ENCODE data around the gene KATNAL1.

Gene KATNAL1

DNA sequence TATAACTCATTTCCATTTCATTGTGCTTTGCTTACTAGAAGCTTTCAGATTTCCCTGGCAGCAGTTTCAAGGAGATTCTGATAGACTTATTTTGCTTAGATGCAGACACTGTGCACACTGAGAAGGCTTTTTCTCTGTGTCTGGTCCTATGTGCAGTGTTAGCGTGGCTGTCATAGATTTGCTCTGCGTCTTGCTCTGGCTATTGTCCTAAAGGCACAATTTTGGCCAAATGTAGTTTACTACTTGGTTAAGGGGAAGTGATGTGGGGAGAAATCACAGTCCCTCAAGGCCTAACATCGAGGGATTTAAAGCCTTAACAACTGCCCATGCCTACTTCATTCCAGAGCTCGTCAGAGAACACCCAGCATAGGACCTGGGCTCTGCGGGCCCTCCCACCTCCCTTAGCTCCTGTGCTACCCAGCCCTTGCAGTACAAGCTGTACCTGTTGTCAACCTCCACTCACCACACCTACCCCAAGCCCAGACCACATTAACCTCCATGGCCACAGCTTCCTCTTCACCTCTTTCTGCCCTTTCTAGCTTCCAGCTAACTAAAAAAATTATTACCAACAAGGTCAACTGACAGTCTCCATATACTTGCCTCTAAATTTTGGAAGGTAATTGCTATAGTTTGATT, 38.9 kb upstream of the KATNAL1 start:
- TF ChIP-seq POU2F2 (IDR thresholded peaks at IDR 0.05; ENCODE audit: low read depth, low read length) (peak; percentile 44; the same call in 1 of the 2 replicates), POLR2AphosphoS5 (IDR thresholded peaks at IDR 0.05; ENCODE audit: low read depth, low read length) (no peak), SPI1 (IDR thresholded peaks at IDR 0.05; ENCODE audit: low read depth, low read length) (peak; percentile 23; the same call in 1 of the 2 replicates)
- FAIRE-seq (peak; percentile 82), DNase-seq (ENCODE audit: insufficient read length, low spot score) (peak; percentile 32)

DNA sequence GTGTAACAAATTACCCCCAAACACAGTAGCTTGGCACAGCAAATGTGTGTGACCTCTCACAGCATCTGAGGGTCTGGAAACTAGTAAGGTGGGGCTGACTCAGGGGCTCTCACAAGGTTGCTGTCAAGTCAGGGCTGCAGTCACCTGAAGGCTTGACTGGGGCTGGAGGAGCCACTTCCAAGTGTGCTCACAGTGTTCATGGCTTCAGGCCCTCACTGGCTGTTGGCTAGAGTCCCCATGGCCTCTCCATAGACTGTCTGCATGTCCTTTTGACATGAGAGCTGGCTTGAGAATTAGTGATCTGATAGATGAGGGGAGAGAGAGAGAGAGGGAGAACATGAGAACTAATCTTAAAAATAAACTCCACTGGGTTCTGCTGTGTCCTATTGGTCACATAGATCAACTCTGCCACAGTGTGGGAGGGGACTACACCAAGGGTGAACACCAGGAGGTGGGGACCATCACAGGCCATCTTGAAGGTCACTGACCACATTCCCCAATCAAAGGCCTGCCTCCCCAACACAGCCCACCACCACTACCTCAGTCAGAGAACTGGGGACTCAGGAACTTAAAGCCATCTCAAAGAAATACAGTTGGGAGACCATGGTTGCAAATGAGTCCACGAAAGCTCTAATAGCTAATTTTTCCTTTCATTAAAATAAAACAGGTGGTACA, 38.2 kb upstream of the KATNAL1 start:
- DNase-seq (ENCODE audit: insufficient read length, low spot score) = no peak
- TF ChIP-seq SPI1 (IDR thresholded peaks at IDR 0.05; ENCODE audit: low read depth, low read length) (no peak), POLR2A (IDR thresholded peaks at IDR 0.05; ENCODE audit: low read depth, low read length) (no peak), POLR2AphosphoS5 (IDR thresholded peaks at IDR 0.05; ENCODE audit: low read depth, low read length) (no peak), TAF1 (IDR thresholded peaks at IDR 0.05; ENCODE audit: low read depth, low read length) (no peak), PAX5 (IDR thresholded peaks at IDR 0.05; ENCODE audit: insufficient read depth, low read length, severe bottlenecking) (no peak), POU2F2 (IDR thresholded peaks at IDR 0.05; ENCODE audit: low read depth, low read length) (no peak)
- no peak for FAIRE-seq

DNA sequence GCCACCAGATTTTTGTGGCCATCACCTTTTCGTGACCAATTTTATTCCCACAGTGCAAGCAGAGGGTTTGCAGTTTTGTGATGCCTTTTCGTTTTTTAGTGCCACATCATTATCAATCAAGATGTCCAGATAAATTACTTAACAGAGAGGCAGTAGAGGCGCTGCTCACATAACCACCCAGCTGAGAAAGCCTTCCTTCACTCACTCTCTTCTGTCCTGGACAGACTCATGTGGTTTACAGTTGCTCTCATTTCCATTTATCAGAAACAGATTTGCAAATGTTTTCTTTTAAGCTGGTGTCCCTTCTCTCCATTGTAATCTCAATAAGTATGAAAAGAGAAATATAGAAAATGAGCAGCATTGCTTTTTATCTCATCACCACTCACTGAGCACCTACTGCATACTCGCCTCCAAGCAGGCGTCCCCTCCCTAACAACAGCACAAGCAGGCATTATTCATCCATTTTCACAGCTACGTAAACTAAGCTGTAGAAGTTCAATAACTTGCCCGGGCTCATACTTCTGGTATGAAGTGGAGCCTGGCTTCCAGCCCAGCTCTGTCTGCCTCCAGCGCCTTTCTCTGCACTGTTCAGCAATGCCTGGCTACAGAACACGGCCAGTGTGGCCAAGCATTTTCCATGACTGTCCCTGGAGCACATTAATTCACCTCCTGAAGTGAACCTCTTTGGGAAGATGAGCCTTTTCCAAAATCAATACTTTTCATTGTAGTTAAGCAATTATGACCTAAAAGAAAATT, 34.6 kb upstream of the KATNAL1 start:
- TF ChIP-seq POU2F2 (IDR thresholded peaks at IDR 0.05; ENCODE audit: low read depth, low read length) = no peak
- TF ChIP-seq SPI1 (IDR thresholded peaks at IDR 0.05; ENCODE audit: low read depth, low read length) = no peak
- no peak for TF ChIP-seq PAX5 (IDR thresholded peaks at IDR 0.05; ENCODE audit: insufficient read depth, low read length, severe bottlenecking)
- no peak for TF ChIP-seq POLR2A (IDR thresholded peaks at IDR 0.05; ENCODE audit: low read depth, low read length)
- TF ChIP-seq TAF1 (IDR thresholded peaks at IDR 0.05; ENCODE audit: low read depth, low read length) = no peak
- no peak for TF ChIP-seq POLR2AphosphoS5 (IDR thresholded peaks at IDR 0.05; ENCODE audit: low read depth, low read length)
- no peak for DNase-seq (ENCODE audit: insufficient read length, low spot score)

DNA sequence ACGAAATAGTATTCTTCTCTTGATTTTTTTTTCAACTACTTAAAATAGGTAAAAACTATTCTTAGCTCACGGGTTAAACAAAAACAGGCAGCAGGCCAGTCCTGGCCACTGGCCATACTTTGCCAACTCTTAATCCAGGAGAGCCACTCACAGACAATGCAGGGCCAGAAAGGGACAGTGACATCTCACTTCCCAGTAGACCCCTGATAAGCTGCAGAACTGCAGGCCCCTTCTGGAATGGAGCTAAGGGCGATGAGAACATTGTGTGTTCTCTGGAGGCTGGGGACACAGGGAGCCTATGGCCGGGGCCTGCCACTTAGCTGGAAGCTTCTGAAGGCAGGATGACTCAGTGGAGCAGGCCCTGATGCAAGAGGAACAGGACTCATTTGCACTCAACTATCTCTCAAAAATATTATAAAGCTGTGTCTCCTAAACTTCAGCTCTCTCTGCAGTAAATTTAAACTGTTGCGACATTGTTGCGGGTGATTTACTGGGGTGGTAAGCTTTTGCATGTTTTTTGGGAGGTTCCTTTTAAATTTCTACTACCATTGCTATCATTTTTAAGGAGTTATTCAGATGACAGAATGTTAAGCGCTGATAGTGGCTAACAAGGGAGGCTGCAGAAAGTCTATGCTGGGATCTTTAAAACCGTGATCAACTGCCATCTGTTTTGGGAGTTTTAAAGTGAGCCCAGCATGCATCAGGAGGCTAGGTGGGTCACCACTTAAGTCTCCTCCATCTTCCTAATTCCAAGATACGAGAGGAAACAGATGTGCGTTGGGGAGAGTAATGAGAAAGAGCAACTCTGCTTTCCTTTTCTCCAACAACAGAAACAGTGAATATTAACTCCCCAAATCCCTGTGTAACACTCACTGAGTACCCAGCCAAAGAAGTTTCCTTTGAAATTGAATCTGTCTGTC, 33.2 kb upstream of the KATNAL1 start:
- TF ChIP-seq PAX5 (IDR thresholded peaks at IDR 0.05; ENCODE audit: insufficient read depth, low read length, severe bottlenecking) (no peak), TAF1 (IDR thresholded peaks at IDR 0.05; ENCODE audit: low read depth, low read length) (no peak), POLR2A (IDR thresholded peaks at IDR 0.05; ENCODE audit: low read depth, low read length) (no peak), POU2F2 (IDR thresholded peaks at IDR 0.05; ENCODE audit: low read depth, low read length) (no peak), POLR2AphosphoS5 (IDR thresholded peaks at IDR 0.05; ENCODE audit: low read depth, low read length) (no peak), SPI1 (IDR thresholded peaks at IDR 0.05; ENCODE audit: low read depth, low read length) (no peak)
- DNase-seq (ENCODE audit: insufficient read length, low spot score) (no peak), FAIRE-seq (no peak)

More for the DNA sequence above, 34.6 kb upstream of the KATNAL1 start:
- no peak for FAIRE-seq

DNA sequence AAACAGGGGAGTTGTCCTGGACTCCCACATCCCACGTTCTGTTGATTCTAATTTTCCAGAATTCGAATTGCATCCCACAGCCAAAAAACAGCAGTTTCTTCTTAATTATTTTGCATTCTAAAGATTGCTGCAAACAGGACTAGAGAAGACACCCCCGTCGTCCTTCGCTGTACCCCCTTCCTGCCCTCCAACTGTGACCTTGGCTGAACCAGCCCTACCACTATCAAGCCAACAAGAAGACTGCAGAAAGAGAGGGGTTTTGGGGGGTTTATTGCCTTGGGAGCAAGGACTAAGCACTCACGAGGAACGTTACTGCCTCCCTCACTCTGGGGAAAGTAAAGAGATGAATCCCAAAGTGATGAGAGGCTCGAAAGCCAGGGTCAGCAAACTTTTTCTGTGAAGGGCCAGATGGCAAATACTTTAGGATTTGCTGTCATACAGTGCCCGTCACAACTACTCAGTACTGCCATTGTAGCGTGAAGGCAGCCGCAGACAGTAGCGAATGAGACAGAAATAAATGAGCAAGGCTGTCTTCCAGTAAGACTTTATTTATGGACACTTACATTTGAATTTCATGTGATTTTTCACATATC, 32.5 kb upstream of the KATNAL1 start:
- FAIRE-seq = no peak
- TF ChIP-seq PAX5 (IDR thresholded peaks at IDR 0.05; ENCODE audit: insufficient read depth, low read length, severe bottlenecking) (no peak), POLR2AphosphoS5 (IDR thresholded peaks at IDR 0.05; ENCODE audit: low read depth, low read length) (no peak), TAF1 (IDR thresholded peaks at IDR 0.05; ENCODE audit: low read depth, low read length) (no peak), POLR2A (IDR thresholded peaks at IDR 0.05; ENCODE audit: low read depth, low read length) (no peak), SPI1 (IDR thresholded peaks at IDR 0.05; ENCODE audit: low read depth, low read length) (no peak), POU2F2 (IDR thresholded peaks at IDR 0.05; ENCODE audit: low read depth, low read length) (no peak)

DNA sequence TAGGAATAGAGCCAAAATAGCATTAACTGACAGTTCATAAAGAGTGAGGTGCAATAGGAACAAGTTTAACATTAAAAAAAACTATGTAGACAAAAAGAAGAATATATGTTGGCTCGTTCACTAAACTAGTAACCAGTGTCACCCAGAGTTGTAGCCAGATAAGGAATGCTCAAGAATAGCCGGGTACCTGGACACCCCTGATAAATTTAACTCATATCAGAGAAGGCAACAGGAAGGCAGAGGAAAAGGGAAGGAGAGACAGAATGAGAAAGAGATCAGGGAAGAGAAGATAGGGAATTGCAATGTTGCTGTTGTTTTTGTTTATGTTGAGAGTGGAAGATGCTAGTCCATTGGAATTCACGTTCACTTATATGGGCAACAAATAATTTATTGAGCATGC, 31.6 kb upstream of the KATNAL1 start:
- TF ChIP-seq SPI1 (IDR thresholded peaks at IDR 0.05; ENCODE audit: low read depth, low read length) (no peak), PAX5 (IDR thresholded peaks at IDR 0.05; ENCODE audit: insufficient read depth, low read length, severe bottlenecking) (no peak), POLR2A (IDR thresholded peaks at IDR 0.05; ENCODE audit: low read depth, low read length) (no peak), POU2F2 (IDR thresholded peaks at IDR 0.05; ENCODE audit: low read depth, low read length) (no peak), TAF1 (IDR thresholded peaks at IDR 0.05; ENCODE audit: low read depth, low read length) (no peak), POLR2AphosphoS5 (IDR thresholded peaks at IDR 0.05; ENCODE audit: low read depth, low read length) (no peak)
- DNase-seq (ENCODE audit: insufficient read length, low spot score) (no peak), FAIRE-seq (no peak)

More for the DNA sequence above, 32.5 kb upstream of the KATNAL1 start:
- no peak for DNase-seq (ENCODE audit: insufficient read length, low spot score)

DNA sequence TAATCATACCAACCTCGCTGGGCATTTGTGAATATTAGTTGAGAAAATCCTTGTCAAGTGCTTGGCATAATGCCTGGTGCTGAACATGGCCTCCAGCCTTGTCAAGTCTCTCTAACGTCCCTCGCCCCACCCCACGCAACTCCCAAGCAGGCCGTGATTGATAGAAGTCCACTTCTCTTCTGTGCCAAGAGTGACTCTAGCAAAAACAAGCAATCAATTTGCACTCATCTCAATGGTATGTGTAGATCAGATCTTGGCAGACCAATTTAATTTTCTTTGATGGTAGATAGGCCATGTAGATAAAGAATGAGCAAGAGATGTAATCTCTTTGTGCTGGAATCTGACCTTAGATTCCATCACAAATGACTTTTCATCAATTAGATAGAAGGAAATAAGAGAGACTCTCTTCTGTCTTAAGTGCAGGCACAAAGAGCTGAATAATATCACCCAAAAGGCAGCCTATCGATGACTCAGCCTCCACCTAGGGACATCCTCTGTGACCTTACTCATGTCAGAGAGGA, 31.0 kb upstream of the KATNAL1 start:
- DNase-seq (ENCODE audit: insufficient read length, low spot score) = no peak
- no peak for FAIRE-seq
- no peak for TF ChIP-seq SPI1 (IDR thresholded peaks at IDR 0.05; ENCODE audit: low read depth, low read length)
- no peak for TF ChIP-seq TAF1 (IDR thresholded peaks at IDR 0.05; ENCODE audit: low read depth, low read length)
- no peak for TF ChIP-seq POLR2AphosphoS5 (IDR thresholded peaks at IDR 0.05; ENCODE audit: low read depth, low read length)
- TF ChIP-seq POLR2A (IDR thresholded peaks at IDR 0.05; ENCODE audit: low read depth, low read length) = no peak
- no peak for TF ChIP-seq PAX5 (IDR thresholded peaks at IDR 0.05; ENCODE audit: insufficient read depth, low read length, severe bottlenecking)
- no peak for TF ChIP-seq POU2F2 (IDR thresholded peaks at IDR 0.05; ENCODE audit: low read depth, low read length)

DNA sequence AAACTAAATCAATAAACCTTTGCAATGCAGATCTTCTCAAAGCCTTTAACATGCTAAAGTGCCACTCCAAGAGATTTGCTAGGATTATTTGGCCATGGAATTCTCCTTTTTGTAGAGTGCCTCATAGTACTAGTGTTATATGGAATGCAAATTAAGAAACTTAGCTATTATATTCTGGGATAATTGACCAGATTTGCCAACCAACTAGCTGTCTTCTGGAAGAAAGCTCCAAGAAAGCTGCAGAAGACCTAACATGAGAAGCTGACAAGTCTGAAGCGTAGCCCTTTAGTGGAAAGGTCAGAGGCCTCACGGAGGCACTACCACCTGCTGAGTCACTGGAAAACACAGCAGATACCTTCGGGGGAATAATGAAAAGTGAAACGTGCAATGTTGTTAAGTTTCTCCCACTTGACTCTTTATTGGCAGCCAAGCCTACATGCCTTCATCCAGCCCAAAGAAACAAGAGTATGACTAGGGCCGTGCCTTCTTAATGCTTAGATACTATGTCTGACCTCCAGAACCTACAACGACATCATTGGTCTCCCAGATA, 29.8 kb upstream of the KATNAL1 start:
- TF ChIP-seq POU2F2 (IDR thresholded peaks at IDR 0.05; ENCODE audit: low read depth, low read length) (no peak), POLR2A (IDR thresholded peaks at IDR 0.05; ENCODE audit: low read depth, low read length) (no peak), POLR2AphosphoS5 (IDR thresholded peaks at IDR 0.05; ENCODE audit: low read depth, low read length) (no peak), PAX5 (IDR thresholded peaks at IDR 0.05; ENCODE audit: insufficient read depth, low read length, severe bottlenecking) (no peak), SPI1 (IDR thresholded peaks at IDR 0.05; ENCODE audit: low read depth, low read length) (no peak), TAF1 (IDR thresholded peaks at IDR 0.05; ENCODE audit: low read depth, low read length) (no peak)
- FAIRE-seq (no peak), DNase-seq (ENCODE audit: insufficient read length, low spot score) (no peak)
